ENCODE results near the gene DMRT1.

Gene DMRT1

GRCh38 chr9:841371-842209 lies at the start of gene DMRT1:
Gene DMRT1, plus strand, starts transcription at chr9:841697. Its CDS starts 142 bp downstream, at chr9:841839.
- DNase-seq (ENCODE audit: low read depth), result no peak

- no peak for DNase-seq (ENCODE audit: low read depth)
These were observed 48.9 kb upstream of the DMRT1 start for GRCh38 chr9:792331-793260.

- DNase-seq (ENCODE audit: low read depth), result no peak
These were observed 47.1 kb upstream of the DMRT1 start for GRCh38 chr9:794386-794785.

- no peak for DNase-seq (ENCODE audit: low read depth)
These were observed 45.6 kb upstream of the DMRT1 start for GRCh38 chr9:795869-796268.

- DNase-seq (ENCODE audit: low read depth), result no peak
These were observed 40.8 kb upstream of the DMRT1 start for GRCh38 chr9:800591-801150.

- DNase-seq (ENCODE audit: low read depth), result no peak
These were observed 40.0 kb upstream of the DMRT1 start for GRCh38 chr9:801399-802071.

- no peak for DNase-seq (ENCODE audit: low read depth)
These were observed 37.5 kb upstream of the DMRT1 start for GRCh38 chr9:804026-804425.

- DNase-seq (ENCODE audit: low read depth), result no peak
These were observed 36.3 kb upstream of the DMRT1 start for GRCh38 chr9:805151-805550.

- no peak for DNase-seq (ENCODE audit: low read depth)
These were observed 35.0 kb upstream of the DMRT1 start for GRCh38 chr9:806285-807156.

GRCh38 chr9:811106-811531 lies 30.4 kb upstream of the DMRT1 start:
- no peak for DNase-seq (ENCODE audit: low read depth)

GRCh38 chr9:818958-819357 lies 22.5 kb upstream of the DMRT1 start:
- no peak for DNase-seq (ENCODE audit: low read depth)

- DNase-seq (ENCODE audit: low read depth), result no peak
These were observed 14.8 kb upstream of the DMRT1 start for GRCh38 chr9:826500-827280.

- DNase-seq (ENCODE audit: low read depth), result no peak
These were observed 1.2 kb upstream of the DMRT1 start for GRCh38 chr9:840343-840742.

- DNase-seq (ENCODE audit: low read depth), result no peak
These were observed 1.3 kb downstream of the DMRT1 start for GRCh38 chr9:842635-843426.

GRCh38 chr9:843427-843785 lies 1.9 kb downstream of the DMRT1 start:
- no peak for DNase-seq (ENCODE audit: low read depth)

GRCh38 chr9:846852-847251 lies 5.4 kb downstream of the DMRT1 start:
- DNase-seq (ENCODE audit: low read depth), result no peak

GRCh38 chr9:847505-847904 lies 6.0 kb downstream of the DMRT1 start:
- DNase-seq (ENCODE audit: low read depth), result no peak

GRCh38 chr9:849431-849830 lies 7.9 kb downstream of the DMRT1 start:
- no peak for DNase-seq (ENCODE audit: low read depth)

GRCh38 chr9:852539-852938 lies 11.0 kb downstream of the DMRT1 start:
- no peak for DNase-seq (ENCODE audit: low read depth)

GRCh38 chr9:859251-859650 lies 17.8 kb downstream of the DMRT1 start:
- DNase-seq (ENCODE audit: low read depth), result no peak
